Astrocyte (in vitro differentiated cells and primary cell): ENCODE measurements around the gene MSN.

Experiments used
- CTCF ChIP-seq: IDR thresholded peaks from 2 replicates; pipeline ENCODE4 v1.5.1; 2011; ENCODE audit warnings: low read depth, mild to moderate bottlenecking, inconsistent platforms, low read length, moderate library complexity; ENCODE audit not compliant: insufficient read depth
- EZH2 ChIP-seq: IDR thresholded peaks from 2 replicates; pipeline ENCODE4 v1.6.1; 2012; ENCODE audit warnings: mild to moderate bottlenecking, low read length, inconsistent platforms; ENCODE audit not compliant: insufficient read depth

- TF ChIP-seq CTCF (no peak), EZH2 (no peak)
These were observed 22.8 kb downstream of the MSN start for GRCh38 chrX:65690057-65690855.
